HG02938 (cell line): ENCODE results near the gene GRIFIN.

Experiments used
- ATAC-seq: cut with Tn5 transposase; IDR thresholded peaks from one replicate; pipeline ENCODE4 v1.9.1; 2021; ENCODE audit warnings: mild to moderate bottlenecking, moderate library complexity; ENCODE audit not compliant: unreplicated experiment

Gene GRIFIN

GRCh38 chr7:2437136-2437535 lies 39.1 kb downstream of the GRIFIN start:
- ATAC-seq = no peak

- ATAC-seq = no peak
These were observed 39.7 kb downstream of the GRIFIN start for GRCh38 chr7:2436341-2437104.

- ATAC-seq = no peak
These were observed 41.1 kb downstream of the GRIFIN start for GRCh38 chr7:2435146-2435545.

- ATAC-seq = no peak
These were observed 42.3 kb downstream of the GRIFIN start for GRCh38 chr7:2433713-2434550.

- no peak for ATAC-seq
These were observed 43.1 kb downstream of the GRIFIN start for GRCh38 chr7:2432910-2433712.

- ATAC-seq = no peak
These were observed 44.8 kb downstream of the GRIFIN start for GRCh38 chr7:2431260-2431867.

GRCh38 chr7:2425749-2426148 lies 50.4 kb downstream of the GRIFIN start:
- no peak for ATAC-seq
